HepG2 (cell line): ENCODE measurements around the gene IL15. TPM values are rescaled to one million over a fixed set of nuclear protein-coding genes. Genes with fewer than 3 reads are reported as not detected.

ENCODE experiments used
- ATAC-seq: fragments of 200-7000 bp; cut with Tn5 transposase; 3 replicates; pipeline ENCODE4 v1.9.1; 2020; ENCODE audit warnings: mild to moderate bottlenecking, moderate library complexity
- BruUV-seq: library from RNA; stranded (reverse); fragments of 400-500 nt; replicated peaks from 2 replicates; lab custom pipeline; 2021; lab: Mats Ljungman, UMichigan
- CTCF ChIA-PET: fragments of 300-600 bp; formaldehyde crosslinking; extraction: SDS; loops from one replicate; lab custom pipeline; 2021; ENCODE audit warnings: low total read pairs, inconsistent platforms, low intra/inter-chr PET ratio; lab: Yijun Ruan, JAX
- POLR2A ChIA-PET: fragments of 350-600 bp; sonication (Branson Sonifier 250); formaldehyde crosslinking; loops from one replicate; lab custom pipeline; 2020; ENCODE audit warnings: antibody characterized with exemption, inconsistent platforms; lab: Yijun Ruan, JAX
- DNase-seq: peaks from one replicate; pipeline ENCODE4 v3.0.0-alpha.2; 2015; ENCODE audit warnings: low spot score
- FAIRE-seq: peaks from 3 replicates; lab custom pipeline; 2011; peaks lifted over from hg19 to GRCh38; lab: Jason Lieb, UNC
- H2AFZ ChIP-seq: one replicate; pipeline ENCODE4 v1.6.1; 2011; ENCODE audit warnings: low read length, inconsistent platforms
- H3K27ac ChIP-seq: fragments of 300-600 bp; 3 replicates; pipeline ENCODE4 v1.8.0; 2011; ENCODE audit warnings: mixed run types, mild to moderate bottlenecking, mixed read lengths, low read length, inconsistent platforms; ENCODE audit not compliant: insufficient read depth; ENCODE audit errors: extremely low read length
- H3K27me3 ChIP-seq, 2 experiments: fragments of 200-600 bp in 1 of 2; 2 replicates in 1 of 2; 3 replicates in 1 of 2; pipeline versions ENCODE4 v1.6.0 to v1.8.0; 2011; ENCODE audit warnings: low read length in 2 of 2, mild to moderate bottlenecking in 2 of 2, moderate library complexity in 2 of 2, inconsistent platforms in 1 of 2; ENCODE audit not compliant: insufficient read depth in 2 of 2, control insufficient read depth in 1 of 2
- H3K36me3 ChIP-seq, 2 experiments: fragments of 200-600 bp in 1 of 2; replicated peaks in 1 of 2; 2 replicates in 1 of 2; 3 replicates in 1 of 2; pipeline versions ENCODE4 v1.5.1 to v1.8.0; 2011; ENCODE audit warnings: low read length in 2 of 2, inconsistent platforms in 1 of 2; ENCODE audit not compliant: insufficient read depth in 2 of 2, control insufficient read depth in 1 of 2
- H3K4me1 ChIP-seq: 2 replicates; pipeline ENCODE4 v1.5.1; 2012; ENCODE audit warnings: low read length, inconsistent platforms; ENCODE audit not compliant: insufficient read depth
- H3K4me2 ChIP-seq: 2 replicates; pipeline ENCODE4 v1.6.0; 2011; ENCODE audit warnings: low read depth, low read length, inconsistent platforms
- H3K4me3 ChIP-seq, 3 experiments: fragments of 200-600 bp in 1 of 3; sonication (generic), shearing (Covaris generic) in 1 of 3; replicated peaks in 1 of 3; 2 replicates each; pipeline ENCODE4 v1.5.1; 2011 to 2016; ENCODE audit warnings: low read length in 3 of 3, inconsistent platforms in 2 of 3, low read depth in 2 of 3, mild to moderate bottlenecking in 2 of 3, control low read depth in 1 of 3, mixed read lengths in 1 of 3; ENCODE audit not compliant: insufficient read depth in 1 of 3
- H3K79me2 ChIP-seq: one replicate; pipeline ENCODE4 v1.6.1; 2011; ENCODE audit warnings: low read length, inconsistent platforms; ENCODE audit not compliant: insufficient read depth
- H3K9ac ChIP-seq: 2 replicates; pipeline ENCODE4 v1.6.0; 2011; ENCODE audit warnings: mild to moderate bottlenecking, low read depth, low read length, inconsistent platforms; ENCODE audit not compliant: insufficient read depth
- H3K9me3 ChIP-seq: 2 replicates; pipeline ENCODE4 v1.5.1; 2012; ENCODE audit warnings: mild to moderate bottlenecking, low read length
- H4K20me1 ChIP-seq: 2 replicates; pipeline ENCODE4 v1.6.0; 2011; ENCODE audit warnings: inconsistent platforms, mild to moderate bottlenecking, low read length, moderate library complexity; ENCODE audit not compliant: insufficient read depth
- AHR ChIP-seq: IDR thresholded peaks from 2 replicates; pipeline ENCODE4 v1.6.1; 2018; ENCODE audit warnings: missing genetic modification reagents, missing compliant biosample characterization
- GLI4 ChIP-seq: sonication (generic); formaldehyde crosslinking; IDR thresholded peaks from 2 replicates; pipeline ENCODE4 v1.5.1; 2020; ENCODE audit warnings: missing genetic modification reagents, mild to moderate bottlenecking, moderate library complexity, borderline replicate concordance
- MYNN ChIP-seq: sonication (generic); formaldehyde crosslinking; IDR thresholded peaks from 2 replicates; pipeline ENCODE4 v1.4.0; 2020; ENCODE audit warnings: mild to moderate bottlenecking, low read depth, missing genetic modification reagents
- PAWR ChIP-seq: sonication (generic); formaldehyde crosslinking; IDR thresholded peaks from 2 replicates; pipeline ENCODE4 v1.4.0; 2020; ENCODE audit warnings: missing genetic modification reagents, mild to moderate bottlenecking, borderline replicate concordance
- RBFOX2 ChIP-seq: fragments of 200-400 bp; formaldehyde crosslinking; IDR thresholded peaks from 2 replicates; pipeline ENCODE4 v1.6.1; 2017; ENCODE audit warnings: low read depth, mild to moderate bottlenecking, low read length
- RNF2 ChIP-seq: fragments of 450-650 bp; conservative IDR thresholded peaks from 2 replicates; pipeline ENCODE4 v1.6.1; 2016; ENCODE audit warnings: low read depth
- SAFB2 ChIP-seq: sonication (generic); formaldehyde crosslinking; IDR thresholded peaks from 2 replicates; pipeline ENCODE4 v1.5.1; 2020; ENCODE audit warnings: missing genetic modification reagents, low read depth, mild to moderate bottlenecking, borderline replicate concordance
- SMC3 ChIP-seq: IDR thresholded peaks from 2 replicates; pipeline ENCODE4 v1.6.1; 2011; ENCODE audit warnings: low read length, improper control_type of control experiment
- SP2 ChIP-seq: sonication (generic); formaldehyde crosslinking; IDR thresholded peaks from 2 replicates; pipeline ENCODE4 v1.5.1; 2020; ENCODE audit warnings: mild to moderate bottlenecking, missing genetic modification reagents
- XBP1 ChIP-seq: sonication (generic); formaldehyde crosslinking; IDR thresholded peaks from 2 replicates; pipeline ENCODE4 v1.5.0; 2020; ENCODE audit warnings: missing genetic modification reagents
- ZFYVE20 ChIP-seq: sonication (generic); formaldehyde crosslinking; IDR thresholded peaks from 2 replicates; pipeline ENCODE4 v1.8.0; 2023; ENCODE audit warnings: low read depth, mild to moderate bottlenecking, moderate library complexity, missing genetic modification reagents, borderline replicate concordance
- ZNF552 ChIP-seq: sonication (generic); formaldehyde crosslinking; IDR thresholded peaks from 2 replicates; pipeline ENCODE4 v1.9.0; 2022; ENCODE audit warnings: missing genetic modification reagents, mild to moderate bottlenecking, borderline replicate concordance
- ZNF605 ChIP-seq: sonication (generic); formaldehyde crosslinking; IDR thresholded peaks from 2 replicates; pipeline ENCODE4 v1.8.0; 2022; ENCODE audit warnings: mild to moderate bottlenecking, missing genetic modification reagents
- ZNF644 ChIP-seq: IDR thresholded peaks from 2 replicates; pipeline ENCODE4 v1.6.1; 2016; ENCODE audit warnings: low read depth
- WGBS: methylation state at CpG from one replicate; pipeline ENCODE4 v1.1.6; 2017; ENCODE audit warnings: low lambda C conversion rate; 5-methylcytosine and 5-hydroxymethylcytosine counted together
- in situ Hi-C: cut with HindIII; loops from 2 replicates; pipeline ENCODE4 v1.10.0; 2017; ENCODE audit warnings: low pct_unique_long_range_greater_than_20kb; ENCODE audit not compliant: extremely low pct_ligation_motif_present
- intact Hi-C: fragments of 100-400 bp; cut with micrococcal nuclease; formaldehyde crosslinking; loops from one replicate; pipeline ENCODE4 v1.10.0; 2022; ENCODE audit not compliant: unreplicated experiment
- polyA plus RNA-seq, 8 experiments: library from polyadenylated mRNA; depleted of rRNA in 3 of 8; stranded (reverse) in 7 of 8; unstranded in 1 of 8; fragments of >200 nt; fragmentation: Illumina TruSeq in 4 of 8; extraction: Trizol in 4 of 8; gene quantifications; 2 replicates each; pipeline versions ENCODE4 v1.2.1 to v1.2.3, GENCODE V29; 2011 to 2016; ENCODE audit warnings: low read depth in 4 of 8, missing spikeins in 1 of 8, mixed read lengths in 1 of 8; ENCODE audit not compliant: insufficient read depth in 1 of 8
- total RNA-seq, 5 experiments: library from RNA; depleted of rRNA; stranded (reverse); fragments of >200 nt; fragmentation: Illumina TruSeq; extraction: Trizol; gene quantifications; 2 replicates each; pipeline ENCODE4 v1.2.3, GENCODE V29; 2016; ENCODE audit warnings: low read depth in 1 of 5
- TF ChIP-seq, protein P1 (sequence below), 2 experiments: sonication (generic) in 1 of 2; formaldehyde crosslinking in 1 of 2; IDR thresholded peaks; 2 replicates each; pipeline versions ENCODE4 v1.4.0 to v1.6.1; 2018 to 2020; ENCODE audit warnings: missing genetic modification reagents in 2 of 2, borderline replicate concordance in 1 of 2, low read depth in 1 of 2, mild to moderate bottlenecking in 1 of 2, missing biosample characterization in 1 of 2

The IL15 gene
- total and polyA plus RNA-seq, 2 of the 13 experiments (the other 11 are each of a cell fraction or from before 2014, with no cell fraction given), result 0.12 to 0.24 TPM

GRCh38 chr4:141645611-141646340, 9.4 kb downstream of the IL15 start:
- Histone ChIP-seq H3K27ac (no peak overlapping the region), H3K4me2 (no peak overlapping the region), H3K4me3 (no peak overlapping the region), H3K9me3 (no peaks in the 10 kb centered on the region), H2AFZ (no peak overlapping the region), H3K4me1 (no peaks in the 10 kb centered on the region), H3K9ac (no peak overlapping the region), H4K20me1 (no peaks in the 10 kb centered on the region), H3K36me3 (no peaks in the 10 kb centered on the region), H3K79me2 (no peaks in the 10 kb centered on the region), H3K27me3 (no peaks in the 10 kb centered on the region)
- DNase-seq (no peak), ATAC-seq (no peak), FAIRE-seq (no peak)
- 0% methylated on average over 3 of the region's 3 CpGs for WGBS
- CTCF ChIA-PET, result no interaction called here
- in situ Hi-C loops (no loop called here), intact Hi-C loops (no loop called here)
- TF ChIP-seq ZNF552, result no peak
- no peak for TF ChIP-seq RNF2
- no peak for TF ChIP-seq SMC3
- TF ChIP-seq ZNF605 (CRISPR knock-in tag), result no peak
- no peak for TF ChIP-seq GLI4
- TF ChIP-seq RBFOX2, result no peak
- TF ChIP-seq, protein P1, sequence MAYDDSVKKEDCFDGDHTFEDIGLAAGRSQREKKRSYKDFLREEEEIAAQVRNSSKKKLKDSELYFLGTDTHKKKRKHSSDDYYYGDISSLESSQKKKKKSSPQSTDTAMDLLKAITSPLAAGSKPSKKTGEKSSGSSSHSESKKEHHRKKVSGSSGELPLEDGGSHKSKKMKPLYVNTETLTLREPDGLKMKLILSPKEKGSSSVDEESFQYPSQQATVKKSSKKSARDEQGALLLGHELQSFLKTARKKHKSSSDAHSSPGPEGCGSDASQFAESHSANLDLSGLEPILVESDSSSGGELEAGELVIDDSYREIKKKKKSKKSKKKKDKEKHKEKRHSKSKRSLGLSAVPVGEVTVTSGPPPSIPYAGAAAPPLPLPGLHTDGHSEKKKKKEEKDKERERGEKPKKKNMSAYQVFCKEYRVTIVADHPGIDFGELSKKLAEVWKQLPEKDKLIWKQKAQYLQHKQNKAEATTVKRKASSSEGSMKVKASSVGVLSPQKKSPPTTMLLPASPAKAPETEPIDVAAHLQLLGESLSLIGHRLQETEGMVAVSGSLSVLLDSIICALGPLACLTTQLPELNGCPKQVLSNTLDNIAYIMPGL (CRISPR knock-in tag; IDR thresholded peaks at IDR 0.05; ENCODE audit: borderline replicate concordance in 1 of 2, low read depth in 1 of 2), result no peak
- TF ChIP-seq ZFYVE20 (CRISPR knock-in tag), result no peak
- TF ChIP-seq SAFB2, result no peak
- no peak for TF ChIP-seq XBP1 (CRISPR knock-in tag)
- no peak for TF ChIP-seq ZNF644 (CRISPR knock-in tag)
- no peak for TF ChIP-seq AHR
- TF ChIP-seq PAWR (CRISPR knock-in tag), result no peak
- no peak for TF ChIP-seq MYNN (CRISPR knock-in tag)
- no peak for TF ChIP-seq SP2
- POLR2A ChIA-PET, result no interaction called here
- no TSS peak for BruUV-seq
